ENCODE data around the gene CALR3.

DNA sequence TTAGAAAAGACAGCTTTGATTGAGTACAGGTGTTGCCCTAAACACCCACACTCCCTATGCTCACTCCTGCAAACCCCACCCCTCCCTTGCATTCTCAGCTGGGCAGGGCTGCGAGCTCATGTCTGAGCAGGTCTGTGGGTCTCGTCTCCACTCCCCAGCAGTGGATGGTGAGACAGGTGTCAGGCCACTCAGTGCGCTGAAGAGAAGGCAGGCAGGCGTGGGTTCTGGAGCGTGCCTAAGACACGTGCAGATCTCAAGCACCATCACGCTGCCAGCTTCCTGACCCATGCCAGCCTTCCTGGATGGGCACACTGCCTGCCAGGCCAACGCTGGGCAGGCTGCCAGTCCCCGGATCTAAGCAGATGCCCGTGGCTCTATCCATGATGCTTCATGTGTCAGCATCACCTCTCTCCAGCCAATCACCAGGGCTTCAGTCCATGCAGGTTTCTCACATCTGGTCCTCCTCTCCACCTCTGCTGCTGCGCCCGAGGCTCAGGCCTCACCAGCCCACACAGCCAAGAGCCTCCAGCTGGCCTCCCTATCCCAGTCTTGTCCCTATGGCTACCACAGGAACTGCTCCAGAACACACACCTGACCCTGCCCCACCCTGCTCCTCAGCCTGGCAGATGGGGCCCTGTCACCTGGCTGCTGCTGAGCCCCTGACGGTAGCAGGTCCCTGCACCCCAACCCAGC is 66.8 kb downstream of the CALR3 start:
- TF ChIP-seq EP300 (IDR thresholded peaks at IDR 0.05) = no peak
- TF ChIP-seq, protein P1, sequence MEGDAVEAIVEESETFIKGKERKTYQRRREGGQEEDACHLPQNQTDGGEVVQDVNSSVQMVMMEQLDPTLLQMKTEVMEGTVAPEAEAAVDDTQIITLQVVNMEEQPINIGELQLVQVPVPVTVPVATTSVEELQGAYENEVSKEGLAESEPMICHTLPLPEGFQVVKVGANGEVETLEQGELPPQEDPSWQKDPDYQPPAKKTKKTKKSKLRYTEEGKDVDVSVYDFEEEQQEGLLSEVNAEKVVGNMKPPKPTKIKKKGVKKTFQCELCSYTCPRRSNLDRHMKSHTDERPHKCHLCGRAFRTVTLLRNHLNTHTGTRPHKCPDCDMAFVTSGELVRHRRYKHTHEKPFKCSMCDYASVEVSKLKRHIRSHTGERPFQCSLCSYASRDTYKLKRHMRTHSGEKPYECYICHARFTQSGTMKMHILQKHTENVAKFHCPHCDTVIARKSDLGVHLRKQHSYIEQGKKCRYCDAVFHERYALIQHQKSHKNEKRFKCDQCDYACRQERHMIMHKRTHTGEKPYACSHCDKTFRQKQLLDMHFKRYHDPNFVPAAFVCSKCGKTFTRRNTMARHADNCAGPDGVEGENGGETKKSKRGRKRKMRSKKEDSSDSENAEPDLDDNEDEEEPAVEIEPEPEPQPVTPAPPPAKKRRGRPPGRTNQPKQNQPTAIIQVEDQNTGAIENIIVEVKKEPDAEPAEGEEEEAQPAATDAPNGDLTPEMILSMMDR (IDR thresholded peaks at IDR 0.05) = no peak
- TF ChIP-seq POLR2AphosphoS5 (IDR thresholded peaks at IDR 0.05) = peak; percentile 39 to 43
- TF ChIP-seq POLR2A (IDR thresholded peaks at IDR 0.05; ENCODE audit: low read depth) = no peak
